K562 (cell line): ENCODE data around the gene GLRA3. TPM values are rescaled to one million over a fixed set of nuclear protein-coding genes. Genes with fewer than 3 reads are reported as not detected.

Experiments used
- CEBPG ChIP-seq, 3 experiments: fragments of 200-800 bp in 1 of 3; sonication (Bioruptor generic) in 1 of 3; sonication (generic) in 1 of 3; formaldehyde crosslinking in 1 of 3; IDR thresholded peaks in 2 of 3; conservative IDR thresholded peaks in 1 of 3; 2 replicates each; pipeline versions ENCODE4 v1.6.1 to v1.8.0; 2016 to 2022; ENCODE audit warnings: missing compliant biosample characterization in 2 of 3, missing genetic modification characterization in 2 of 3, mild to moderate bottlenecking in 1 of 3, missing genetic modification reagents in 1 of 3
- EP400 ChIP-seq: fragments of 450-650 bp; IDR thresholded peaks from 2 replicates; pipeline ENCODE4 v1.6.1; 2017; ENCODE audit warnings: antibody characterized with exemption, mild to moderate bottlenecking, moderate library complexity
- PCBP2 ChIP-seq: fragments of 200-400 bp; formaldehyde crosslinking; IDR thresholded peaks from 2 replicates; pipeline ENCODE4 v1.6.1; 2018; ENCODE audit warnings: low read length, low read depth, mild to moderate bottlenecking, moderate library complexity; ENCODE audit not compliant: poor library complexity, severe bottlenecking
- PKNOX1 ChIP-seq: fragments of 450-650 bp; IDR thresholded peaks from 2 replicates; pipeline ENCODE4 v1.6.1; 2016
- USF2 ChIP-seq: sonication (generic); formaldehyde crosslinking; IDR thresholded peaks from 2 replicates; pipeline ENCODE4 v1.5.0; 2020; ENCODE audit warnings: missing genetic modification reagents
- ZKSCAN8 ChIP-seq: fragments of 200-800 bp; sonication (Bioruptor generic); IDR thresholded peaks from 2 replicates; pipeline ENCODE4 v1.6.1; 2016; ENCODE audit warnings: missing genetic modification characterization, missing compliant biosample characterization
- polyA plus RNA-seq, 8 experiments: library from polyadenylated mRNA; depleted of rRNA in 4 of 8; stranded (reverse) in 5 of 8; unstranded in 3 of 8; fragments of >200 nt; fragmentation: Nextera tagmentation in 2 of 8; fragmentation: Illumina TruSeq in 1 of 8; extraction: Ambion mirVana in 2 of 8; extraction: Trizol in 1 of 8; gene quantifications; 2 replicates each; pipeline versions ENCODE4 v1.2.1 to v1.2.3, GENCODE V29; 2011 to 2014; ENCODE audit warnings: inconsistent platforms in 1 of 8, missing spikeins in 1 of 8
- total RNA-seq, 7 experiments: library from RNA; depleted of rRNA in 6 of 7; stranded (reverse); fragments of >200 nt in 6 of 7; fragmentation: Illumina TruSeq in 2 of 7; extraction: Trizol in 2 of 7; gene quantifications; 2 replicates each; pipeline versions ENCODE4 v1.2.1 to v1.2.3, GENCODE V29; 2011 to 2021; ENCODE audit warnings: low replicate concordance in 1 of 7
- TF ChIP-seq, protein P1 (sequence below), 2 experiments: fragments of 200-800 bp in 1 of 2; sonication (Bioruptor generic) in 1 of 2; sonication (generic) in 1 of 2; formaldehyde crosslinking in 1 of 2; IDR thresholded peaks in 1 of 2; conservative IDR thresholded peaks in 1 of 2; 2 replicates each; pipeline versions ENCODE4 v1.5.0 to v1.6.1; 2016 to 2020; ENCODE audit warnings: missing compliant biosample characterization in 1 of 2, missing genetic modification characterization in 1 of 2, missing genetic modification reagents in 1 of 2

Gene GLRA3
- total and polyA plus RNA-seq, 9 of the 15 experiments (the other 6 are each of a cell fraction or from before 2014, with no cell fraction given), result 0.06 to 0.14 (median 0.08) TPM; not detected in 2

- TF ChIP-seq USF2 (CRISPR knock-in tag) (no peak), PCBP2 (no peak), ZKSCAN8 (CRISPR knock-in tag) (no peak), CEBPG (CRISPR knock-in tag; IDR thresholded peaks at IDR 0.05) (peak; percentile 72; the same call in 1 of the 2 replicates), CEBPG (tag; conservative IDR thresholded peaks at IDR 0.05 in 1 of 2, IDR thresholded peaks at IDR 0.05 in 1 of 2) (peak; percentile 86), EP400 (0 out of 2 replicates have a peak, but pooled peaks have one; percentile 19), PKNOX1 (peak; percentile 58; the same call in 1 of the 2 replicates)
- TF ChIP-seq, protein P1, sequence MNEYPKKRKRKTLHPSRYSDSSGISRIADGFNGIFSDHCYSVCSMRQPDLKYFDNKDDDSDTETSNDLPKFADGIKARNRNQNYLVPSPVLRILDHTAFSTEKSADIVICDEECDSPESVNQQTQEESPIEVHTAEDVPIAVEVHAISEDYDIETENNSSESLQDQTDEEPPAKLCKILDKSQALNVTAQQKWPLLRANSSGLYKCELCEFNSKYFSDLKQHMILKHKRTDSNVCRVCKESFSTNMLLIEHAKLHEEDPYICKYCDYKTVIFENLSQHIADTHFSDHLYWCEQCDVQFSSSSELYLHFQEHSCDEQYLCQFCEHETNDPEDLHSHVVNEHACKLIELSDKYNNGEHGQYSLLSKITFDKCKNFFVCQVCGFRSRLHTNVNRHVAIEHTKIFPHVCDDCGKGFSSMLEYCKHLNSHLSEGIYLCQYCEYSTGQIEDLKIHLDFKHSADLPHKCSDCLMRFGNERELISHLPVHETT (CRISPR knock-in tag; conservative IDR thresholded peaks at IDR 0.05 in 1 of 2, IDR thresholded peaks at IDR 0.05 in 1 of 2), result no peak
Observed at GRCh38 chr4:174674305-174674840, 154.7 kb downstream of the GLRA3 start (continued).
